Cerebellar cortex (tissue), 1 donor: ENCODE results near the gene MOV10L1.
"Not testable (repeated sequence)": the region's sequence is repeated elsewhere in the genome, so short reads cannot be mapped to it uniquely, and the experiment has no call there.

Source experiments
- DNase-seq: peaks from one replicate; pipeline ENCODE4 v3.0.0-alpha.2; 2015; ENCODE audit warnings: low spot score

The MOV10L1 gene

GRCh38 chr22:50105208-50106100, 15.6 kb downstream of the MOV10L1 start:
- DNase-seq = no peak

- DNase-seq = no peak
These were observed 17.7 kb downstream of the MOV10L1 start for GRCh38 chr22:50107529-50107928.

GRCh38 chr22:50111056-50111455, 21.2 kb downstream of the MOV10L1 start:
- DNase-seq = no peak

- DNase-seq = no peak
These were observed 22.6 kb downstream of the MOV10L1 start for GRCh38 chr22:50112151-50113118.

GRCh38 chr22:50114221-50115021, 24.6 kb downstream of the MOV10L1 start:
- DNase-seq = no peak

GRCh38 chr22:50115693-50116092, 25.9 kb downstream of the MOV10L1 start:
- DNase-seq = no peak

- no peak for DNase-seq
These were observed 27.5 kb downstream of the MOV10L1 start for GRCh38 chr22:50117168-50117762.

GRCh38 chr22:50118129-50118528, 28.3 kb downstream of the MOV10L1 start:
- no peak for DNase-seq

GRCh38 chr22:50118557-50119168, 28.9 kb downstream of the MOV10L1 start:
- no peak for DNase-seq

GRCh38 chr22:50119169-50119767, 29.5 kb downstream of the MOV10L1 start:
- no peak for DNase-seq

- DNase-seq = no peak
These were observed 30.0 kb downstream of the MOV10L1 start for GRCh38 chr22:50119768-50120251.

GRCh38 chr22:50121202-50121740, 31.5 kb downstream of the MOV10L1 start:
- DNase-seq = no peak

- DNase-seq = no peak
These were observed 33.3 kb downstream of the MOV10L1 start for GRCh38 chr22:50123119-50123518.

GRCh38 chr22:50125029-50125428, 35.2 kb downstream of the MOV10L1 start:
- DNase-seq = no peak

- DNase-seq = no peak
These were observed 39.4 kb downstream of the MOV10L1 start for GRCh38 chr22:50129121-50129736.

- no peak for DNase-seq
These were observed 42.1 kb downstream of the MOV10L1 start for GRCh38 chr22:50131894-50132293.

- no peak for DNase-seq
These were observed 44.7 kb downstream of the MOV10L1 start for GRCh38 chr22:50134481-50134880.

GRCh38 chr22:50136581-50137015, 46.8 kb downstream of the MOV10L1 start:
- no peak for DNase-seq

- not testable (repeated sequence) for DNase-seq
These were observed 47.5 kb downstream of the MOV10L1 start for GRCh38 chr22:50137277-50137676.

- DNase-seq = no peak
These were observed 48.2 kb downstream of the MOV10L1 start for GRCh38 chr22:50138041-50138440.
